ENCODE measurements around the gene GTF3C1. TPM values are rescaled to one million over a fixed set of nuclear protein-coding genes. Genes with fewer than 3 reads are reported as not detected.

The GTF3C1 gene
- total and polyA plus RNA-seq, 12 donors = 51.0 to 225 (median 84.3) TPM

- WGBS, 4 donors = 61 to 70% (median 65%) methylated on average over 2 of the region's 2 CpGs
- intact Hi-C loops (cut with DNase I) = no loop called here
- Histone ChIP-seq H3K4me1 (replicated peaks in 1 of 2) (peaks cover 0 to 8% of the 10 kb centered on the region in 2 donors), H3K27ac (no peak overlapping the region), H3K4me3 (no peak overlapping the region), H3K27me3 (no peaks in the 10 kb centered on the region), H3K36me3 (replicated peaks in 1 of 2) (no peaks in the 10 kb centered on the region), H3K9me3 (replicated peaks in 1 of 3) (no peaks in the 10 kb centered on the region)
- no peak for DNase-seq
- no peak for TF ChIP-seq POLR2A (IDR thresholded peaks at IDR 0.05)
- no peak for TF ChIP-seq CTCF (IDR thresholded peaks at IDR 0.05)
Observed at GRCh38 chr16:27582883-27583282, 33.2 kb upstream of the GTF3C1 start.

- Histone ChIP-seq H3K4me3 (no peak overlapping the region), H3K27me3 (no peaks in the 10 kb centered on the region), H3K9me3 (replicated peaks in 1 of 3) (no peaks in the 10 kb centered on the region), H3K27ac (peak overlapping the region in 1 of 5 donors; percentile 62), H3K36me3 (replicated peaks in 1 of 2) (no peaks in the 10 kb centered on the region), H3K4me1 (replicated peaks in 1 of 2) (peaks cover 0 to 15% of the 10 kb centered on the region in 2 donors)
- no peak for DNase-seq
- intact Hi-C loops (cut with DNase I) = no loop called here
- WGBS, 4 donors = 61 to 73% (median 65%) methylated on average over 3 to 4 of the region's 4 CpGs
- TF ChIP-seq CTCF (IDR thresholded peaks at IDR 0.05) (no peak), POLR2A (IDR thresholded peaks at IDR 0.05) (no peak)
Observed at GRCh38 chr16:27579087-27579980, 29.6 kb upstream of the GTF3C1 start.

DNA sequence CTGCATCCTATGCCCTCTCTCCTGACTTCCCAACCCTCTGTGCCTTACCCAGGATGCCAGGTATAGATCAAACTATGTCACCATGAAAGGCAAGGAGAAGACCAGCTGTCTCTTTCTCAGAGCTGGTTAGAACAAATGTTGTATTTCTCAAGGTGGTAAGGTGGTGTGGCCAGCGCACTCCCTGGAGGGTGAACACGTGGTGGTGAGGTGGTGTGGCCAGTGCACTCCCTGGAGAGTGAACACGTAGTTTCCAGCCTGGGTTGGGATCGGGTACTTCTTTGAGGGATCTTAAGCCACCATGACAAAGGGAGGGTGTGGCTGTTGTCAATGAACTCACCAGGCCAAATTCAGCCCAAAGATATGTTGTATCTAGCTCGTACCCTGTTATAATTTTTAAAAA lies 27.0 kb upstream of the GTF3C1 start:
- no peaks in the 10 kb centered on the region for H3K9me3 ChIP-seq (replicated peaks in 1 of 3)
- no peak overlapping the region for H3K4me3 ChIP-seq
- no peaks in the 10 kb centered on the region for H3K36me3 ChIP-seq (replicated peaks in 1 of 2)
- intact Hi-C loops (cut with DNase I) = no loop called here
- no peaks in the 10 kb centered on the region for H3K27me3 ChIP-seq
- H3K27ac ChIP-seq = no peak overlapping the region
- H3K4me1 ChIP-seq (replicated peaks in 1 of 2) = peaks cover 0 to 15% of the 10 kb centered on the region in 2 donors
- TF ChIP-seq POLR2A (IDR thresholded peaks at IDR 0.05) = no peak
- no peak for TF ChIP-seq CTCF (IDR thresholded peaks at IDR 0.05)
- 74 to 87% (median 81%) methylated on average over 5 of the region's 5 CpGs for whole genome bisulfite sequencing, 4 donors
- no peak for DNase-seq

DNA sequence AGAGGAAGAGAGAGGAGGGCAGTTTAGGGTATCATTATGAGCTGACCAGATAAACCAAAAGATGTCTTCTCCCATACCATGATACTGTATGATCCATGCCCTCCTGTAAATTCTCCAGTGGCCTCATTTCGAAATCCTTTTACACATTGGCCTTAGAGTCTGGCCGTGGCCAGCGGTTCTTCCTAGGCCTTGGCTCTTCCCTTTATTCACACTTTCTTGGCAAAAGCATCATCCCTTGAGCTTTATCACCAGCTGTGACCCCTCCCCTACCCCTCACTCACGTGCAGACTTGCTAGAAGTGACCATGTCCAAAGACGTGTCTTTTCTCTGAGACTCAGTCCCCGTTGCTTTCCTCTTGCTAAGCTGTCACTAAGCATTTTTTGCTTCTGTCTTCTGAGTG lies 23.0 kb upstream of the GTF3C1 start:
- no peaks in the 10 kb centered on the region for H3K27me3 ChIP-seq
- DNase-seq = no peak
- H3K4me1 ChIP-seq (replicated peaks in 1 of 2) = peaks cover 0 to 7% of the 10 kb centered on the region in 2 donors
- 77 to 84% (median 80%) methylated on average over 6 of the region's 6 CpGs for whole genome bisulfite sequencing, 4 donors
- TF ChIP-seq POLR2A (IDR thresholded peaks at IDR 0.05) = no peak
- no peak for TF ChIP-seq CTCF (IDR thresholded peaks at IDR 0.05)
- H3K9me3 ChIP-seq (replicated peaks in 1 of 3) = no peaks in the 10 kb centered on the region
- H3K27ac ChIP-seq = no peak overlapping the region
- no peaks in the 10 kb centered on the region for H3K36me3 ChIP-seq (replicated peaks in 1 of 2)
- intact Hi-C loops (cut with DNase I) = no loop called here
- no peak overlapping the region for H3K4me3 ChIP-seq

Data from adrenal gland (tissue), 12 donors.